GM18498 (cell line): Measurements from ENCODE around the gene TENM4.

Source experiments
- ATAC-seq: cut with Tn5 transposase; IDR thresholded peaks from one replicate; pipeline ENCODE4 v1.9.1; 2021; ENCODE audit warnings: mild to moderate bottlenecking, moderate library complexity; ENCODE audit not compliant: unreplicated experiment

The TENM4 gene

GRCh38 chr11:79449040-79449439 lies 8.2 kb upstream of the TENM4 start:
- no peak for ATAC-seq

GRCh38 chr11:79447038-79447786 lies 6.4 kb upstream of the TENM4 start:
- no peak for ATAC-seq

GRCh38 chr11:79444923-79445322 lies 4.1 kb upstream of the TENM4 start:
- ATAC-seq: no peak

- no peak for ATAC-seq
These were observed 638 bp upstream of the TENM4 start for GRCh38 chr11:79441461-79441875.

GRCh38 chr11:79439886-79440570 lies 802 bp downstream of the TENM4 start:
- no peak for ATAC-seq

GRCh38 chr11:79439410-79439885 lies 1.4 kb downstream of the TENM4 start:
- no peak for ATAC-seq

GRCh38 chr11:79438631-79439409 lies 2.0 kb downstream of the TENM4 start:
- no peak for ATAC-seq

GRCh38 chr11:79437981-79438630 lies 2.7 kb downstream of the TENM4 start:
- ATAC-seq: no peak

- ATAC-seq: no peak
These were observed 3.4 kb downstream of the TENM4 start for GRCh38 chr11:79437278-79437980.

GRCh38 chr11:79436919-79437277 lies 3.9 kb downstream of the TENM4 start:
- no peak for ATAC-seq

GRCh38 chr11:79434283-79434682 lies 6.5 kb downstream of the TENM4 start:
- ATAC-seq: no peak

- ATAC-seq: no peak
These were observed 8.7 kb downstream of the TENM4 start for GRCh38 chr11:79432138-79432537.

- no peak for ATAC-seq
These were observed 9.3 kb downstream of the TENM4 start for GRCh38 chr11:79431535-79431934.

GRCh38 chr11:79430280-79430679 lies 10.6 kb downstream of the TENM4 start:
- no peak for ATAC-seq

GRCh38 chr11:79428406-79428805 lies 12.4 kb downstream of the TENM4 start:
- ATAC-seq: no peak

- no peak for ATAC-seq
These were observed 13.1 kb downstream of the TENM4 start for GRCh38 chr11:79427611-79428327.

GRCh38 chr11:79427126-79427525 lies 13.7 kb downstream of the TENM4 start:
- no peak for ATAC-seq

- ATAC-seq: no peak
These were observed 15.4 kb downstream of the TENM4 start for GRCh38 chr11:79425463-79425862.

- ATAC-seq: no peak
These were observed 17.1 kb downstream of the TENM4 start for GRCh38 chr11:79423736-79424135.

- ATAC-seq: no peak
These were observed 18.0 kb downstream of the TENM4 start for GRCh38 chr11:79422866-79423265.
